HEK293 (cell line): ENCODE results near the gene PIK3CA.

Source experiments
- YY1 ChIP-seq: fragments of 450-650 bp; formaldehyde crosslinking; IDR thresholded peaks from 2 replicates; pipeline ENCODE4 v1.5.1; 2018; ENCODE audit warnings: missing biosample characterization, missing genetic modification characterization
- TF ChIP-seq, protein P1 (sequence below): fragments of 450-650 bp; formaldehyde crosslinking; IDR thresholded peaks from 2 replicates; pipeline ENCODE4 v1.5.1; 2016; ENCODE audit warnings: missing biosample characterization, missing genetic modification characterization

GRCh38 chr3:179286331-179286730 is 138.2 kb downstream of the PIK3CA start:
- TF ChIP-seq, protein P1, sequence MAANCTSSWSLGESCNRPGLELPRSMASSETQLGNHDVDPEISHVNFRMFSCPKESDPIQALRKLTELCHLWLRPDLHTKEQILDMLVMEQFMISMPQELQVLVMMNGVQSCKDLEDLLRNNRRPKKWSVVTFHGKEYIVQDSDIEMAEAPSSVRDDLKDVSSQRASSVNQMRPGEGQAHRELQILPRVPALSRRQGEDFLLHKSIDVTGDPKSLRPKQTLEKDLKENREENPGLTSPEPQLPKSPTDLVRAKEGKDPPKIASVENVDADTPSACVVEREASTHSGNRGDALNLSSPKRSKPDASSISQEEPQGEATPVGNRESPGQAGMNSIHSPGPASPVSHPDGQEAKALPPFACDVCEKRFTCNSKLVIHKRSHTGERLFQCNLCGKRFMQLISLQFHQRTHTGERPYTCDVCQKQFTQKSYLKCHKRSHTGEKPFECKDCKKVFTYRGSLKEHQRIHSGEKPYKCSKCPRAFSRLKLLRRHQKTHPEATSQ (tag by site-specific recombination): no peak
- TF ChIP-seq YY1 (tag by site-specific recombination): no peak
